ENCODE data around the gene HSFX4. TPM values are rescaled to one million over a fixed set of nuclear protein-coding genes. Genes with fewer than 3 reads are reported as not detected.

Gene HSFX4
- total and polyA plus RNA-seq, 9 of the 15 experiments (the other 6 are each of a cell fraction or from before 2014, with no cell fraction given), result 0.10 to 0.24 (median 0.14) TPM; not detected in 6

DNA sequence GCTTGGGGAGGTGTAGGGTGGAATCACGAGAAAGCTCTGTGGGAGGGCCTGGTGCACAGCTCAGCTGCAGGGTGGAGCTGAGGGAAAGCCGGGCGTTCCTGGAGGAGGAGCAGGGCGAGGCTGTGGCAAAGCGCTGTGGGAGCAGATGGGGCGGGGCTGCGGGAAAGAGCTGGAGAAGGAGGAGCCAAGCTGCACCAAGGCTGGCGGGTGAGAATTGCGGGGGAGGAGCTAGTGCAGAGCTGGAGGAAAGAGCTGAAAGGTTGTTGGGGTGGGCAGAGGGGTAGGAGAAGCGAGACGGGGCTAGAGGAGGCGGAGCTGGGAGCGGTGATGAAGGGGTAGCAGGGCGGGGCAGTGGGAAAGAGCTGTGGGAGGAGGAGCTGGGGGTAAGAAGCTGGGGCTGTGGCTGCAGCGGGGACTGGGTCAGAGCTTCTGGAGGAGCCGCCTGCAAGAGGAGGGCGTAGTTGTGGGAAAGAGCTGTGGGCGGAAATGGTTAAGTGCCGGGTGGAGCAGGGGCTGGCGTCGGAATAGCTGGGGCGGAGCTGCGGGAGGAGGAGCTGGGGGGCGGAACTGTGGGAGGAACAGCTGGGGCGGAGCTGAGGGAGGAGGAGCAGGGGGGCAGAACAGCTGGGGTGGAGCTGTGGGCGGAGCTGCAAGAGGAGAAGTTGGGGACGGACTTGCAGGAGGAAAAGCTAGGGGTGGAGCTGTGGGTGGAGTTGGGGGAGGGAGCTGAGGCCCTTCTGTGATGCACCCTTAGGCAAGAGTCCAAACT is 10.7 kb downstream of the HSFX4 start (continued):
- TF ChIP-seq, protein P1, sequence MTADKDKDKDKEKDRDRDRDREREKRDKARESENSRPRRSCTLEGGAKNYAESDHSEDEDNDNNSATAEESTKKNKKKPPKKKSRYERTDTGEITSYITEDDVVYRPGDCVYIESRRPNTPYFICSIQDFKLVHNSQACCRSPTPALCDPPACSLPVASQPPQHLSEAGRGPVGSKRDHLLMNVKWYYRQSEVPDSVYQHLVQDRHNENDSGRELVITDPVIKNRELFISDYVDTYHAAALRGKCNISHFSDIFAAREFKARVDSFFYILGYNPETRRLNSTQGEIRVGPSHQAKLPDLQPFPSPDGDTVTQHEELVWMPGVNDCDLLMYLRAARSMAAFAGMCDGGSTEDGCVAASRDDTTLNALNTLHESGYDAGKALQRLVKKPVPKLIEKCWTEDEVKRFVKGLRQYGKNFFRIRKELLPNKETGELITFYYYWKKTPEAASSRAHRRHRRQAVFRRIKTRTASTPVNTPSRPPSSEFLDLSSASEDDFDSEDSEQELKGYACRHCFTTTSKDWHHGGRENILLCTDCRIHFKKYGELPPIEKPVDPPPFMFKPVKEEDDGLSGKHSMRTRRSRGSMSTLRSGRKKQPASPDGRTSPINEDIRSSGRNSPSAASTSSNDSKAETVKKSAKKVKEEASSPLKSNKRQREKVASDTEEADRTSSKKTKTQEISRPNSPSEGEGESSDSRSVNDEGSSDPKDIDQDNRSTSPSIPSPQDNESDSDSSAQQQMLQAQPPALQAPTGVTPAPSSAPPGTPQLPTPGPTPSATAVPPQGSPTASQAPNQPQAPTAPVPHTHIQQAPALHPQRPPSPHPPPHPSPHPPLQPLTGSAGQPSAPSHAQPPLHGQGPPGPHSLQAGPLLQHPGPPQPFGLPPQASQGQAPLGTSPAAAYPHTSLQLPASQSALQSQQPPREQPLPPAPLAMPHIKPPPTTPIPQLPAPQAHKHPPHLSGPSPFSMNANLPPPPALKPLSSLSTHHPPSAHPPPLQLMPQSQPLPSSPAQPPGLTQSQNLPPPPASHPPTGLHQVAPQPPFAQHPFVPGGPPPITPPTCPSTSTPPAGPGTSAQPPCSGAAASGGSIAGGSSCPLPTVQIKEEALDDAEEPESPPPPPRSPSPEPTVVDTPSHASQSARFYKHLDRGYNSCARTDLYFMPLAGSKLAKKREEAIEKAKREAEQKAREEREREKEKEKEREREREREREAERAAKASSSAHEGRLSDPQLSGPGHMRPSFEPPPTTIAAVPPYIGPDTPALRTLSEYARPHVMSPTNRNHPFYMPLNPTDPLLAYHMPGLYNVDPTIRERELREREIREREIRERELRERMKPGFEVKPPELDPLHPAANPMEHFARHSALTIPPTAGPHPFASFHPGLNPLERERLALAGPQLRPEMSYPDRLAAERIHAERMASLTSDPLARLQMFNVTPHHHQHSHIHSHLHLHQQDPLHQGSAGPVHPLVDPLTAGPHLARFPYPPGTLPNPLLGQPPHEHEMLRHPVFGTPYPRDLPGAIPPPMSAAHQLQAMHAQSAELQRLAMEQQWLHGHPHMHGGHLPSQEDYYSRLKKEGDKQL (CRISPR knock-in tag; IDR thresholded peaks at IDR 0.05; ENCODE audit: borderline replicate concordance), result no peak
- TF ChIP-seq, protein P2, sequence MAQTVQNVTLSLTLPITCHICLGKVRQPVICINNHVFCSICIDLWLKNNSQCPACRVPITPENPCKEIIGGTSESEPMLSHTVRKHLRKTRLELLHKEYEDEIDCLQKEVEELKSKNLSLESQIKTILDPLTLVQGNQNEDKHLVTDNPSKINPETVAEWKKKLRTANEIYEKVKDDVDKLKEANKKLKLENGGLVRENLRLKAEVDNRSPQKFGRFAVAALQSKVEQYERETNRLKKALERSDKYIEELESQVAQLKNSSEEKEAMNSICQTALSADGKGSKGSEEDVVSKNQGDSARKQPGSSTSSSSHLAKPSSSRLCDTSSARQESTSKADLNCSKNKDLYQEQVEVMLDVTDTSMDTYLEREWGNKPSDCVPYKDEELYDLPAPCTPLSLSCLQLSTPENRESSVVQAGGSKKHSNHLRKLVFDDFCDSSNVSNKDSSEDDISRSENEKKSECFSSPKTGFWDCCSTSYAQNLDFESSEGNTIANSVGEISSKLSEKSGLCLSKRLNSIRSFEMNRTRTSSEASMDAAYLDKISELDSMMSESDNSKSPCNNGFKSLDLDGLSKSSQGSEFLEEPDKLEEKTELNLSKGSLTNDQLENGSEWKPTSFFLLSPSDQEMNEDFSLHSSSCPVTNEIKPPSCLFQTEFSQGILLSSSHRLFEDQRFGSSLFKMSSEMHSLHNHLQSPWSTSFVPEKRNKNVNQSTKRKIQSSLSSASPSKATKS (CRISPR knock-in tag; IDR thresholded peaks at IDR 0.05), result no peak
- no peak for TF ChIP-seq TEAD1 (CRISPR knock-in tag; IDR thresholded peaks at IDR 0.05)
- TF ChIP-seq HMGN3 (IDR thresholded peaks at IDR 0.05; ENCODE audit: borderline replicate concordance, extremely low read depth, insufficient read length, low read depth, low read length), result no peak
- TF ChIP-seq PHTF2 (CRISPR knock-in tag; IDR thresholded peaks at IDR 0.05), result no peak
- TF ChIP-seq, protein P3, sequence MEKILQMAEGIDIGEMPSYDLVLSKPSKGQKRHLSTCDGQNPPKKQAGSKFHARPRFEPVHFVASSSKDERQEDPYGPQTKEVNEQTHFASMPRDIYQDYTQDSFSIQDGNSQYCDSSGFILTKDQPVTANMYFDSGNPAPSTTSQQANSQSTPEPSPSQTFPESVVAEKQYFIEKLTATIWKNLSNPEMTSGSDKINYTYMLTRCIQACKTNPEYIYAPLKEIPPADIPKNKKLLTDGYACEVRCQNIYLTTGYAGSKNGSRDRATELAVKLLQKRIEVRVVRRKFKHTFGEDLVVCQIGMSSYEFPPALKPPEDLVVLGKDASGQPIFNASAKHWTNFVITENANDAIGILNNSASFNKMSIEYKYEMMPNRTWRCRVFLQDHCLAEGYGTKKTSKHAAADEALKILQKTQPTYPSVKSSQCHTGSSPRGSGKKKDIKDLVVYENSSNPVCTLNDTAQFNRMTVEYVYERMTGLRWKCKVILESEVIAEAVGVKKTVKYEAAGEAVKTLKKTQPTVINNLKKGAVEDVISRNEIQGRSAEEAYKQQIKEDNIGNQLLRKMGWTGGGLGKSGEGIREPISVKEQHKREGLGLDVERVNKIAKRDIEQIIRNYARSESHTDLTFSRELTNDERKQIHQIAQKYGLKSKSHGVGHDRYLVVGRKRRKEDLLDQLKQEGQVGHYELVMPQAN (IDR thresholded peaks at IDR 0.05; ENCODE audit: borderline replicate concordance), result peak; percentile 41; the same call in 1 of the 2 replicates
- no peak for TF ChIP-seq BDP1 (IDR thresholded peaks at IDR 0.05; ENCODE audit: insufficient read depth, insufficient read length)
- no peak for TF ChIP-seq FIP1L1 (IDR thresholded peaks at IDR 0.05; ENCODE audit: low read depth, low read length, poor library complexity, severe bottlenecking)
- TF ChIP-seq ZNF174 (CRISPR knock-in tag; IDR thresholded peaks at IDR 0.05), result no peak
- TF ChIP-seq MAFG (tag; conservative IDR thresholded peaks at IDR 0.05), result no peak
- TF ChIP-seq SLC30A9 (CRISPR knock-in tag; IDR thresholded peaks at IDR 0.05), result no peak
- no peak for TF ChIP-seq ZNF778 (CRISPR knock-in tag; IDR thresholded peaks at IDR 0.05)
- TF ChIP-seq CEBPZ (IDR thresholded peaks at IDR 0.05; ENCODE audit: borderline replicate concordance, low read depth, low read length), result no peak

All from K562 (cell line).